Measurements from ENCODE around the gene PROKR2. TPM values are rescaled to one million over a fixed set of nuclear protein-coding genes. Genes with fewer than 3 reads are reported as not detected.
A peak's percentile ranks its signal among the peaks of the same experiment; 100 is the strongest.

Gene PROKR2
- not detected for polyA plus RNA-seq (ENCODE audit: insufficient read length)
- long read RNA-seq, donor 1: 0 reads
- long read RNA-seq, donor 2: 0 reads
- long read RNA-seq, donor 3: 0 reads
- long read RNA-seq, donor 4: 0 reads
- long read RNA-seq, donor 5: 0 reads
- long read RNA-seq, donor 6: 0 reads
- long read RNA-seq, donor 7: 0 reads
- long read RNA-seq, donor 8: 0 reads

- peak; percentile 37 for DNase-seq
These were observed at the start of gene PROKR2 for GRCh38 chr20:5316188-5317158. Gene PROKR2, minus strand, starts transcription at chr20:5316954. Its CDS starts 2,585 bp downstream, at chr20:5314369.

GRCh38 chr20:5364997-5365597 lies 48.3 kb upstream of the PROKR2 start:
- DNase-seq: no peak

GRCh38 chr20:5364136-5364821 lies 47.5 kb upstream of the PROKR2 start:
- DNase-seq: no peak

DNA sequence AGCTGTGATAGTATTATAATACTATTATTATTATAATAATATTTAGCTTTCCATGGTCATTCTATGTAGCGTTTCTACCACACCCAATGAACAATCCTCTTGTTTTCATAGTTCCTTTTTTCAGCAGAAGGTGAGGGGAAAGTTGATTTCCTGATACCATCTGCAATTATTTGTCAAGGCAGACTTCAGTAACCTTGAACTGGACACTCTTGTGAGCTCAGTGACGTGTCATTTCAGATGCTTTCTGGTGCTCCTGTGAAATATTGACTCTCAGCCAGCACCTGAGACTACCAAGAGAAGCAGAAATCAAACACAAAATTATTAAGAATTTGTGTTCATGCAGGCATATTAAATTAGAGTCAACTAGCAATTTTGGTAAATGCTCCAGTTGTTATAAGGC lies 46.0 kb upstream of the PROKR2 start:
- DNase-seq: no peak

- no peak for DNase-seq
These were observed 44.4 kb upstream of the PROKR2 start for GRCh38 chr20:5361176-5361575.

GRCh38 chr20:5357946-5358345 lies 41.2 kb upstream of the PROKR2 start:
- no peak for DNase-seq

GRCh38 chr20:5356941-5357340 lies 40.2 kb upstream of the PROKR2 start:
- DNase-seq: no peak

- DNase-seq: no peak
These were observed 38.1 kb upstream of the PROKR2 start for GRCh38 chr20:5354901-5355300.

DNA sequence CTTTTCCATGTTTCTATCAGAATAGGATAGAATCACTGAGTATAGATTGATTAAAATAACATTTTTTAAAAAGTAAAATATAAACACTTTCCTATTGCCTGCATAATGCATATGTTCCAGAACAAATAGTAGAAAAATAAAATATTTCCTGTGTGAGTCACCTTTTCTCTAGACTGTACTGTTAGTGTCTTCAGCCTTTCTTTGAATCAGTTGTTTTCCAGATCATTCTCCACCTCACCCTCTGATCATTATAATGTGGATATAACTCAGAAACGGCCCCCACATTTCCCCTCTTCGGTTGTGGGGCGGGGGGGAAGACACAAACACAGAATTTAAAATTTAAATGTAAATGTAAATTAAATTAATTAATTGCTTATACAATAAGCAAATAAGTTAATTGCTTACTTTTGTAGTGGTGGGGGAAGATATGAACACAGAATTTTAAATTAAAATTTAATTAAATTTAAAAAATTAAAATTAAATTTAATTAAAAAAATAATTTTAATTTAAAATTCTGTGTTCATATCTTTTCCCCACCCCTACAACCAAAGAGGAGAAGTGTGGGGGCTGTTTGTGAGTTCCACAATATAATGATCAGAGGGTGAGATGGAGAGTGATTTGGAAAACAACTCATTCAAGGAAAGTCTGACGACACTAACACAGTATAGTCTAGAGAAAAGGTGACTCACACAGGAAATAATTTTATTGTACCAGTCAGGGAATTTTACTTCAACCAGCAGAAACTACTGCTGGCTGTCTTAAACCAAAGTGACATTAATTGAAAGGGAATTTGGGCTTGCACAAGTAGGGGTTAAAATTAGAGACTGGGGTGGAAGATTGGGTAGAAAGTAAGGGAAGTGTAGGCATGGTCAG lies 37.1 kb upstream of the PROKR2 start:
- no peak for DNase-seq

DNA sequence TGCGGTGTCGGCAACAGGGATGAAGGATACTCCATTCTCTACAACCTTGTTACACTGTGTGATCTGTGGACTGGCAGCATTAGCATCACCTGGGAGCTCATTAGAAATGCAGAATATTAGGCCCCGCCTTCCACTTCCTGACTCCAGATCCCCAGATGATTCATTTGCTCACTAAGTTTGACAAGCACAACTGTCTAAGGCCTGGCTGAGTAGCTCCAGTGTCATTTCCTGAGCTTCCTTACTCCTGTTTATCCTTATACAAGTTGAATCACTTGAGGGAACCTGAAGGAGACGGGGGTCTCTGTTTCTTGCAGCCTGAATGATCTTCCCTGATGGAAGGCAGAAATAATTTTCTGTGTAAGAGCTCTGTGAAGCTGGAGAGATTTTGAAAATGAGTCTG lies 32.7 kb upstream of the PROKR2 start:
- DNase-seq: no peak

GRCh38 chr20:5342021-5342420 lies 25.3 kb upstream of the PROKR2 start:
- no peak for DNase-seq

DNA sequence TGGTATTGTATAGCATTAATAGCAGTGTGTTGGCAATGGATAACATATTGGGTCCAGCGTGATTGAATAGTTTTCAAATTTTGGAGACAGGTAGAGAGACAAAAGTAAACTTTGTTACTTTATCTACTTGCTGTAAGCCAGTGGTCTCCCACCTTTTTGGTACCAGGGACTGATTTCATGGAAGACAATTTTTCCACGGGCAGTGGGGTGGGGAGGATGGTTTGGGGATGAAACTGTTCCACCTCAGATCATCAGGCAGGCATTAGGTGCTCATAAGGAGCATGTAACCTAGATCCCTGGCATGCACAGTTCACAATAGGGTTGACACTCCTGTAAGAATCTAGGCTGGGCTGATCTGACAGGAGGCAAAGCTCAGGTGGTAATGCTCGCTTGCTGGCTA lies 14.6 kb upstream of the PROKR2 start:
- DNase-seq: no peak

GRCh38 chr20:5328268-5328667 lies 11.5 kb upstream of the PROKR2 start:
- peak; percentile 1 for DNase-seq

DNA sequence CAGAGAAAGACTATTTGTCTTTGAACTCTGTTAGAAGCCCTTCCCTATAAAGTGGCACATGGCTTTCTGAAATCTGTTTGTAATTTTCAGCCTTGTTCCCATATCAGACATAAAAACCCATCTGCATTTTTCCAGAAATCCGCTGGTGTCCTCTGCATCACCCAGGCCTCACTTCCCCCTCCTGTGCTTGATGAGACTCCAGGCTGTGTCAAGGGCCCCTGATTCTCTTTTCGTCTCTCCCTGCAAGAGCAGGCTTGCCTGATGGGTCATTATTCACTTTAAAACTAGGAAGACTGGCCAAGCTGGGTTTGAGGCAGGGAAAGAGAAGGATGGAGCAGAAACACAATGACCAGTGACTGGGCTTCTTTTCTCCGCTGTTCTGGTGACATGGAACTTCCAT lies 10.6 kb upstream of the PROKR2 start:
- DNase-seq: no peak

- no peak for DNase-seq
These were observed 957 bp downstream of the PROKR2 start for GRCh38 chr20:5315807-5316187.

GRCh38 chr20:5313916-5314315 lies 2.8 kb downstream of the PROKR2 start:
- no peak for DNase-seq

- no peak for DNase-seq
These were observed 4.2 kb downstream of the PROKR2 start for GRCh38 chr20:5312518-5312917.

DNA sequence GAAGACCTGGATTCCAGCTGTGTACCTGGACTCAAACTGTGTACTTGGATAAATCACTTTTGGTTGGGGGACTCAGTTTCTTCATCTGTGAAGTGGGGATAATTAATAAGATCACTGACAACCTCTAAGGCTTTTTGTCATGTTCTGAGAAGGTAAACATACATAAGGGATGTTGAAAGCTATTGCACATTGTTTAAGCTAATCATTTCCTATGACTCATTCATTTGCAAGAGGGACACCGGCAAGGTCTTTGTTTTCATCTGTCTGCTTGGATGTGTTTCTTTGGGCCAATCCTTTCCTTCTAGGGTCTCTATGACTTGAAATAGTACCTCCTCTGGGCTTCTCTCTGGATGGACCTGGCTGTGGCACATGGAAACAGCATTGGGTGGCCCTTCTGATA lies 6.8 kb downstream of the PROKR2 start:
- no peak for DNase-seq

DNA sequence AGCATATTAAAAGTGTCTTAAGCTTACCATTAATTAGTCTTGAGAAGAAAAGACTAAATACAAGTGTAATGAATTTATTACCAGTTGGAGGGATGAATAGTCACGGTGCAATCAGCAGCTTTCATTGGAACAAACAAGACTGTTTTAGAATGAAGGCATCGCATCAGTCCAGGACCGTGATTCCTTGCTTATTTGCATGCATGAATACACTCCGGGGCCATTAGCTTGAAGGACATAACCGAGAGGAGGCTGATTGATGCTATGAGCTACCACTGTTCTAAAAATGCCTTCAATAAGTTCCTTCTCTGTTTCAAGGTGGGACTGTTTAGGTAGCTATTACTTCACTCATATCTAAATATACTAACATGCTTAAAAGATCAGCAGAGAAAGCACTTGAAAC lies 17.9 kb downstream of the PROKR2 start:
- DNase-seq: no peak

- no peak for DNase-seq
These were observed 19.3 kb downstream of the PROKR2 start for GRCh38 chr20:5297280-5298004.

- no peak for DNase-seq
These were observed 26.2 kb downstream of the PROKR2 start for GRCh38 chr20:5290596-5290995.
